GM12872 (cell line): ENCODE results near the gene GRM7.

Source experiments
- CTCF ChIP-seq: IDR thresholded peaks from 3 replicates; pipeline ENCODE4 v1.5.1; 2011; ENCODE audit warnings: low read depth, mild to moderate bottlenecking, low read length, moderate library complexity; ENCODE audit not compliant: insufficient read depth

Gene GRM7

GRCh38 chr3:7650466-7650865 lies 789.6 kb downstream of the GRM7 start:
- TF ChIP-seq CTCF, result no peak

- TF ChIP-seq CTCF, result no peak
Observed at GRCh38 chr3:7651274-7651673, 790.4 kb downstream of the GRM7 start.

- no peak for TF ChIP-seq CTCF
Observed at GRCh38 chr3:7657214-7658112, 796.5 kb downstream of the GRM7 start.

GRCh38 chr3:7658294-7658693 lies 797.4 kb downstream of the GRM7 start:
- no peak for TF ChIP-seq CTCF

GRCh38 chr3:7659079-7659478 lies 798.2 kb downstream of the GRM7 start:
- no peak for TF ChIP-seq CTCF

- TF ChIP-seq CTCF, result no peak
Observed at GRCh38 chr3:7663771-7664170, 802.9 kb downstream of the GRM7 start.

GRCh38 chr3:7667774-7668173 lies 806.9 kb downstream of the GRM7 start:
- no peak for TF ChIP-seq CTCF

GRCh38 chr3:7669641-7670040 lies 808.7 kb downstream of the GRM7 start:
- TF ChIP-seq CTCF, result no peak
